COLO668 (cell line): ENCODE results near the gene CFD.
"Not testable (repeated sequence)": the region's sequence is repeated elsewhere in the genome, so short reads cannot be mapped to it uniquely, and the experiment has no call there.

Experiments
- DNase-seq: peaks from one replicate; lab custom pipeline; 2025; ENCODE audit not compliant: unreplicated experiment; lab: John Stamatoyannopoulos, UW

The CFD gene

GRCh38 chr19:858868-859843 lies at the start of gene CFD:
Gene CFD, plus strand, starts transcription at chr19:859664. Its CDS starts 26 bp downstream, at chr19:859690.
- no peak for DNase-seq

- no peak for DNase-seq
Observed at GRCh38 chr19:810077-810855, 49.2 kb upstream of the CFD start.

- DNase-seq, result no peak
Observed at GRCh38 chr19:810883-811489, 48.5 kb upstream of the CFD start.

GRCh38 chr19:811506-812048 lies 47.9 kb upstream of the CFD start:
- DNase-seq, result no peak

- no peak for DNase-seq
Observed at GRCh38 chr19:812049-812746, 47.3 kb upstream of the CFD start.

- DNase-seq, result no peak
Observed at GRCh38 chr19:812747-813218, 46.7 kb upstream of the CFD start.

- no peak for DNase-seq
Observed at GRCh38 chr19:813219-814151, 46.0 kb upstream of the CFD start.

- no peak for DNase-seq
Observed at GRCh38 chr19:814152-815078, 45.0 kb upstream of the CFD start.

- DNase-seq, result no peak
Observed at GRCh38 chr19:815079-815774, 44.2 kb upstream of the CFD start.

GRCh38 chr19:815775-816499 lies 43.5 kb upstream of the CFD start:
- DNase-seq, result no peak

- no peak for DNase-seq
Observed at GRCh38 chr19:816500-816857, 43.0 kb upstream of the CFD start.

GRCh38 chr19:820212-820611 lies 39.3 kb upstream of the CFD start:
- not testable (repeated sequence) for DNase-seq

GRCh38 chr19:821231-821824 lies 38.1 kb upstream of the CFD start:
- DNase-seq, result no peak

GRCh38 chr19:821825-822503 lies 37.5 kb upstream of the CFD start, which contains the start of gene PLPPR3:
Gene PLPPR3, minus strand, starts transcription at chr19:821955. Its CDS starts 396 bp downstream, at chr19:821559.
- no peak for DNase-seq

GRCh38 chr19:823565-824121 lies 35.8 kb upstream of the CFD start:
- no peak for DNase-seq

GRCh38 chr19:824885-825284 lies 34.6 kb upstream of the CFD start:
- DNase-seq, result no peak
